Measurements from ENCODE around the gene ABCC1.
"Not testable (repeated sequence)": the region's sequence is repeated elsewhere in the genome, so short reads cannot be mapped to it uniquely, and the experiment has no call there.

Gene ABCC1

DNA sequence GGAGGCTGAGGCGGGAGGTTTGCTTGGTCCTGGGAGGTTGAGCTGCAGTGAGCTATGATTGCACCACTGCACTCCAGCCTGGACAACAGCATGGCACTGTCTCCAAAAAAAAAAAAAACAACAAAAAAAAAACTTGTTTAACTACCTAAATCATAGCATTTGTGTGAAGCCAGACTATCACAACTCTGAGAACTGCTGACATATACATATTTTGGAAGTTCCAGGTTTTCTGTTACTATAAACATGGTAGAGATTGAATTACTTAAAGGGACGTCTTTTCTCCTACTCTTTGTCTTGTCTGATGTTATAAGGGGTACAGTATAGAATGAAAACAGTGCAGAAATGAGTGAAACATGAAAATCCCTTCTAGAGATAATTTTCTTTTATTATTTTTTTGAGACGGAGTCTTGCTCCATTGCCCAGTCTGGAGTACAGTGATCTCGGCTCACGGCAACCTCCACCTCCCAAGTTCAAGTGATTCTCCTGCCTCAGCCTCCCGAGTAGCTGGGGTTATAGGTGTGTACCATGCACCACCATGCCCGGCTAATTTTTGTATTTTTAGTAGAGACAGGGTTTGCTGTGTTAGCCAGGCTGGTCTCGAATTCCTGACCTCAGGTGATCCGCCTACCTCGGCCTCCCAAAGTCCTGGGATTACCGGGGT is 18.4 kb downstream of the ABCC1 start:
- no peak for DNase-seq

DNA sequence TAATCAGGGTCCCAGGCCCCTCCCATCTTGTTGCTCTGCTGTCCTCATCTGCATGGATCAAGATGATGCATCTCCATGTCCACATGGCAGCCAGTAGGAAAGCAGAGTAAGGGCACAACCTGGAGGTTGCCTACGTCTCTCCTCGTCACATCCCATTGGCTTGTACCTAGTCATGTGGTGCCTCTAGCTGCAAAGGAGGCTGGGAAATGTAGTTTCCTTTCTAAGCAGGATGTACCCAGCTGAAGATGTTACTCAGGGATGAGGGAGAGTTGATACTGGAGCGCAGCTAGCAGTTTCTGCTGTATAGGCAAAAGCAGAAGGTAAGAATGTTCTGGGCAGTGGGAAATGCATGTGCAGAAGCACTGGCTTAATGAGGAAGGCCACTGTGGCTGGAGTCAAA is 20.8 kb downstream of the ABCC1 start:
- no peak for DNase-seq

- no peak for DNase-seq
Observed at GRCh38 chr16:15970743-15971439, 21.5 kb downstream of the ABCC1 start.

- no peak for DNase-seq
Observed at GRCh38 chr16:15971440-15971815, 22.0 kb downstream of the ABCC1 start.

DNA sequence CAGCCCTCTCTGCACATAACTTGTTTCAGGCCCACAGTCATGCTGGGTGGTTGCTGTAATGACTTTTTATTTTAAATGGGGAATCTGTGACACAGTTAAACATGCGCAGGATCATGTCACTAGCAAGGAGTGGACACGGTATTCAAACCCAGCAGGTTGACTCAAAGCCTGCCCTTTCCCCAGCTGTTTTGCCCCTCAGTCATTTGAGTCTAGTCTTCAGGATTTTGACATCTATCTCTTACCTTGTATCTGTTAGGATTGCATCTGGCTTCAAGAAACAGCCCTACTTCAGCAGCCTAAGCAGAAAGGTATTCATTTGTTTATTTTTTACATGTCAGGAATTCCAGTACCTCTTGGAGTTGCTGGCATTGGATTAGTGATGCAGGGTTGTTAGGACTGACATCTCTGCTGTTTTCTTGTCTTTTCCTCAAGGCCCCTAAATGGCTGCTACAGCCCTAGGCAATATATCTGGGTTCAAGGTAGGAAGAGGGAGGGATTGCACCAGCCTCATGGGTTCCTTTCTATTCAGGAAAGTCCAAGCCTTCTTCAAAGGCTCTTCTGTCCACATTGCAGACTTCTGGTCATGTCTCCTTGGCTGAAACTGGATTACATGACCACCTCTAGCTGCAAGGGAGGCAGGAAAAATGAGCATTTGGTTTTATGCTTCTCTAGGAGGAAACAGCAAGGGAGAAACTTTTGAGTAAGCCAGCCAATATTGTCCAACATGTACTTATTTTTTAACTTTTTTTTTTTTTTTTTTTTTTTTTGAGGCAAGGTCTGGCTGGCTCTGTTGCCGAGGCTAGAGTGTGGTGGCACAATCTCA is 22.8 kb downstream of the ABCC1 start:
- no peak for DNase-seq

- DNase-seq: no peak
Observed at GRCh38 chr16:15973421-15973820, 24.0 kb downstream of the ABCC1 start.

DNA sequence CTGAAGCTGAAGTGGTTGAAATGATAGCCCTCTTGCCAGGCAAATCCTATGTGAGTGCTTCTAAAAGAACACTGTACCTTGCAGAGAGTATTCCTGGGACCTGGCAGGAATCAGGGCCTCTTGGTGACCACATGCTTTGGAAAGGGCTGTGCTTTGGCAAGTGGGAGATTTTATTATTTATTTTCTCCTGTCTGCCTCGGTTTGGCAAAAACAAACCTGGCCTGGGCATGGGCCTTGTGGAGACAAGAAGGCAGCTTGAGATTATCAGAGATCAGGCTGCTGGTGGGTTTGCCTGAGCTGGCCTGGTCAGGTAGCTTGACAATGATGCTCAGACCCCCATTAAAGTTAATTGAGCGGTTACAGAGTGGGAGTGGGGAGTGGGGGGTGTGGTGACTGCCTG is 24.6 kb downstream of the ABCC1 start:
- DNase-seq: no peak

- no peak for DNase-seq
Observed at GRCh38 chr16:15975172-15975571, 25.8 kb downstream of the ABCC1 start.

DNA sequence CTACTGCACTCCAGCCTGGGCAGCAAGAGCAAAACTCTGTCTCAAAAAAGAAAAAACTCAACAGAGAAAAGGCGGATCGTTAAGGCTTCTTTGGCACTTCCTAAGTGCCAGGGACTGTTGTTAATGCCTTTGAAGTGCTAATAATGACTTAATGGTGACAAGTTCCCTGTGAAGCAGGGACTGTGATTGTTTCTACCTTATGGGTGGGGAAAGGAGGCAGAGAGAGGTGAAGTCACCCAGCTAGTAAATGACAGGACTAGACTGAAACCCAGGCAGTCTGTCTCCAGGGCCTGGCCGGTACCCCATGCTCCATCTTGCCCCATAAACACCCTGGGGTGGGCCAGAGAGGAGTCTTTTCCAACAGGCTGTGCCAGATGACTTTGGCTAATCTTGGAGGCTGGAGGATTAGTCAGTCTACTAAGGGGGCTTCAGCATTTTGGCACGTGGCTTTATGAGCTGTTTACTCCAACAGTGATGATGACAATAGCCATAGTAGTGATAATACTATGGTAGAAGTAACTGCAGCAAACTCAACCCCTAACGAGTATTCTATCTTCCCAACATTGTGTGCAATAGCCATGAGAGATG is 26.9 kb downstream of the ABCC1 start:
- DNase-seq: no peak

- no peak for DNase-seq
Observed at GRCh38 chr16:15976929-15977637, 27.7 kb downstream of the ABCC1 start.

- DNase-seq: no peak
Observed at GRCh38 chr16:15979801-15980200, 30.4 kb downstream of the ABCC1 start.

GRCh38 chr16:15980329-15980728 is 30.9 kb downstream of the ABCC1 start:
- DNase-seq: no peak

DNA sequence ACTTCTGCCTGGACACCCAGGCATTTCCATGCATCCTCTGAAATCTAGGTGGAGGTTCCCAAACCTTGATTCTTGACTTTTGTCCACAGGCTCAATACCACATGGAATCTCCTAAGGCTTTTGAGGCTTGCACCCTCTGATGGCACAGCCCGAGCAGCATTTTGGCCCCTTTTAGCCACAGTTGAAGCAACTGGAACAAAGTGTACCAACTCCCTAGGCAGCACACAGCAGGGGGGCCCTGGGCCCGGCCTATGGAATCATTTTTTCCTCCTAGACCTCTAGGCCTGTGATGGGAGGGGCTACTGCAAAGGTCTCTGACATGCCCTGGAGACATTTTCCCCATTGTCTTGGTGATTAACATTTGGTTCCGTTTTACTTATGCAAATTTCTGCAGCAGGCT is 32.0 kb downstream of the ABCC1 start:
- DNase-seq: no peak

GRCh38 chr16:15982194-15982915 is 32.9 kb downstream of the ABCC1 start:
- not testable (repeated sequence) for DNase-seq

- no peak for DNase-seq
Observed at GRCh38 chr16:15983898-15984297, 34.5 kb downstream of the ABCC1 start.

- DNase-seq: no peak
Observed at GRCh38 chr16:15985144-15985543, 35.7 kb downstream of the ABCC1 start.

DNA sequence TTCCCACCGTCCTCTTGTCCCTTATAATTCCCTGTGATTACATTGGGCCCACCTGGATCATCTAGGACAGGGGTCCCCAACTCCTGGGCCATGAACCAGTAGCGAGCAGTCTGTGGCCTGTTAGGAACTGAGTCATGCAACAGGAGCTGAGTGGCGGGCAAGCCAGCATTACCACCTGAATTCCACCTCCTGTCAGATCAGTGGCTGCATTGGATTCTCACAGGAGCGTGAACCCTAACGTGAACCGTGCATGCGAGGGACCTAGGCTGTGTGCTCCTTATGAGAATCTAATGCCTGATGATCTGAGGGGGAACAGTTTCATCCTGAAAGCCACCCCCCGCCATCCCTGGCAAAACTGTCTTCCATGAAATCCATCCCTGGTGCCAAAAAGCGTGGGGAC is 36.8 kb downstream of the ABCC1 start:
- DNase-seq: no peak

DNA sequence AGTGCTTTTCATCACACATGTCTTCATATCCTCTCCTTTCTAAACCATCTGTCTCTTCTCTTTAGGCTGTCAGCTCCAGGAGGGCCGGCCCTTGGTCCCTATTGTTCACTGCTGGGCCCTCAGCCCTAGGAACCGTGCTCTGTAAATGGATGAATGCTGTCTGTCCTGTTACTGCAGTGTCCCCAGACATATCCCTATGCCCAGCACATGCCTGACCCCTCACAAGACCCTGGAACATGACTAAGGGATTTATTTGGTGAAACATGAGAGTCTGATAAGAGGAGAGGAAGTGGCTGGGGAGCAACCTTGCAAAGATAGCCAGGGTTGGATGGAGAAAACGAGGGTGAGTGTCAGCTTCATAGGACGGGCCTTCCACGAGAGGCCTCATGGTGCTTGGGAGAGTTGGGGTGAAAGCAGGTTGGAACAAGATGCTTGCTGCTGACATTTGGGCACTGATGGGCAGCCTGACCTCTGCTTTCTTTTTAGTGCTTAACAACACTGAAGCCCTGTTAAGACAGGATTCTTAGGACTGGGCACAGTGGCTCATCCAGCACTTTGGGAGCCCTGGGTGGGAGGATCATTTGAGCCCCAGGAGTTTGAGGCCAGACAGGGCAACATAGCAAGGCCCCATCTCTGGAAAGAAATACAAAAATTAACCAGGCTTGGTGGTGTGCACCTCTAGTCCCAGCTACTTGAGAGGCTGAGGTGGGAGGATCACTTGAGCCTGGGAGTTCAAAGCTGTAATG is 39.0 kb downstream of the ABCC1 start:
- DNase-seq: no peak

- DNase-seq: no peak
Observed at GRCh38 chr16:15990902-15991301, 41.5 kb downstream of the ABCC1 start.

- DNase-seq: no peak
Observed at GRCh38 chr16:15993128-15993527, 43.7 kb downstream of the ABCC1 start.

- no peak for DNase-seq
Observed at GRCh38 chr16:15993541-15993940, 44.1 kb downstream of the ABCC1 start.
